Measurements from ENCODE around the gene BABAM2.
A peak's percentile ranks its signal among the peaks of the same experiment; 100 is the strongest.

Gene BABAM2

GRCh38 chr2:28352610-28353195 is 462.2 kb downstream of the BABAM2 start:
- no peak for DNase-seq (ENCODE audit: low read depth in 2 of 2, low spot score in 1 of 2)

- no peak for DNase-seq (ENCODE audit: low read depth in 2 of 2, low spot score in 1 of 2)
Observed at GRCh38 chr2:28354920-28355520, 464.5 kb downstream of the BABAM2 start.

- DNase-seq (ENCODE audit: low read depth in 2 of 2, low spot score in 1 of 2): no peak
Observed at GRCh38 chr2:28355521-28356094, 465.1 kb downstream of the BABAM2 start.

GRCh38 chr2:28356095-28356911 is 465.8 kb downstream of the BABAM2 start:
- DNase-seq (ENCODE audit: low read depth in 2 of 2, low spot score in 1 of 2): no peak

- DNase-seq (ENCODE audit: low read depth in 2 of 2, low spot score in 1 of 2): no peak
Observed at GRCh38 chr2:28357055-28357454, 466.5 kb downstream of the BABAM2 start.

- DNase-seq (ENCODE audit: low read depth in 2 of 2, low spot score in 1 of 2): no peak
Observed at GRCh38 chr2:28357948-28358667, 467.6 kb downstream of the BABAM2 start.

GRCh38 chr2:28358668-28359201 is 468.2 kb downstream of the BABAM2 start:
- DNase-seq (ENCODE audit: low read depth in 2 of 2, low spot score in 1 of 2): no peak

- DNase-seq (ENCODE audit: low read depth in 2 of 2, low spot score in 1 of 2): peak; percentile 66 to 67
Observed at GRCh38 chr2:28359222-28360057, 468.9 kb downstream of the BABAM2 start.

GRCh38 chr2:28360058-28360717 is 469.7 kb downstream of the BABAM2 start:
- DNase-seq (ENCODE audit: low read depth in 2 of 2, low spot score in 1 of 2): no peak

GRCh38 chr2:28360718-28361293 is 470.3 kb downstream of the BABAM2 start:
- no peak for DNase-seq (ENCODE audit: low read depth in 2 of 2, low spot score in 1 of 2)

GRCh38 chr2:28361991-28362710 is 471.6 kb downstream of the BABAM2 start:
- DNase-seq (ENCODE audit: low read depth in 2 of 2, low spot score in 1 of 2): no peak

- DNase-seq (ENCODE audit: low read depth in 2 of 2, low spot score in 1 of 2): no peak
Observed at GRCh38 chr2:28362991-28363521, 472.5 kb downstream of the BABAM2 start.

- no peak for DNase-seq (ENCODE audit: low read depth in 2 of 2, low spot score in 1 of 2)
Observed at GRCh38 chr2:28363686-28364280, 473.3 kb downstream of the BABAM2 start.

GRCh38 chr2:28364610-28365009 is 474.1 kb downstream of the BABAM2 start:
- no peak for DNase-seq (ENCODE audit: low read depth in 2 of 2, low spot score in 1 of 2)

GRCh38 chr2:28365158-28365557 is 474.6 kb downstream of the BABAM2 start:
- no peak for DNase-seq (ENCODE audit: low read depth in 2 of 2, low spot score in 1 of 2)

GRCh38 chr2:28366149-28366495 is 475.6 kb downstream of the BABAM2 start:
- no peak for DNase-seq (ENCODE audit: low read depth in 2 of 2, low spot score in 1 of 2)

GRCh38 chr2:28366496-28367282 is 476.2 kb downstream of the BABAM2 start:
- DNase-seq (ENCODE audit: low read depth in 2 of 2, low spot score in 1 of 2): no peak

All from stimulated activated CD8-positive, alpha-beta memory T cell treated with anti-CD3 and anti-CD28 coated beads, Interleukin-4, amount 100 ng/mL, for 4 hours (primary cell).